ENCODE measurements around the gene ARR3. TPM values are rescaled to one million over a fixed set of nuclear protein-coding genes. Genes with fewer than 3 reads are reported as not detected.

Gene ARR3
- not detected in 2 replicates for total RNA-seq

GRCh38 chrX:70268034-70268433 is at the start of gene ARR3:
Gene ARR3, plus strand, starts transcription at chrX:70268334. Its CDS starts 1,052 bp downstream, at chrX:70269386.

GRCh38 chrX:70234355-70234754 is 33.8 kb upstream of the ARR3 start, which contains the start of gene AWAT1:
Gene AWAT1, plus strand, starts transcription at chrX:70234655. Its CDS starts 41 bp downstream, at chrX:70234696.

DNA sequence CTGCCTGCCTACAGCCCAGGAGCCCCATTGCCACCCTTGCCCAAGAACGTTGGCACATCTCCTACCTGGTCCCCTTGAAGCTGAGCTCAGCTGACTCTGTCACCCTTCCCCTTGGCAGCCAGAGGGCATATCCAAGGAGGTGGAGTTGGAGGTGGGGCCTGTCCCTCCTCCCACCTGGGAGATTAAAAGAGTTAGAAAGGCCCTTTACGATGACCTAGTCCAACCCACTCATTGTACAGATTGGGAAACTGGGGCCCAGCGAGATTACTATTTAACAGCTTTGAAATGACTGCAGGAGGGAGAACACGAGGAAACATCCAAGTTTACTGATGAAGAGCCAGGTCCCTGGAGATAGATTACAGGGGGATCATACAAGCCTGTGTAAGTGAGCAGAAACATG is 8.0 kb upstream of the ARR3 start, which contains the start of gene P2RY4:
Gene P2RY4, minus strand, starts transcription at position 101 of the 400 bp plus-strand sequence. CDS start 580 bp downstream, outside the sequence.

GRCh38 chrX:70281951-70282350 is 13.8 kb downstream of the ARR3 start, which contains the start of gene RAB41:
Gene RAB41, plus strand, starts transcription at chrX:70282172. Its CDS starts 46 bp downstream, at chrX:70282218.

GRCh38 chrX:70289793-70290770 is 21.9 kb downstream of the ARR3 start, which contains the start of the genes KIF4A and PDZD11:
Gene KIF4A, plus strand, starts transcription at chrX:70290104. Its CDS starts 355 bp downstream, at chrX:70290459.
Gene PDZD11, minus strand, starts transcription at chrX:70289927. Its CDS starts 586 bp downstream, at chrX:70289341.

Other genes starting within 250 kb of the ARR3 start
- gene AWAT2, start 218.4 kb upstream of the ARR3 start, total RNA-seq: under 0.01 and 0.09 TPM in 2 replicates
- gene OTUD6A, start 205.9 kb upstream of the ARR3 start, total RNA-seq: not detected in 2 replicates
- 65.5 and 97.0 TPM in 2 replicates for gene IGBP1, start 134.9 kb upstream of the ARR3 start, total RNA-seq
- not detected in 2 replicates for gene DGAT2L6, start 90.9 kb upstream of the ARR3 start, total RNA-seq
- not detected in 2 replicates for gene AWAT1, start 33.7 kb upstream of the ARR3 start, total RNA-seq
- gene P2RY4, start 8.1 kb upstream of the ARR3 start, total RNA-seq: 0.09 TPM in 1 of 2 replicates, not detected in the other
- not detected in 2 replicates for gene RAB41, start 13.8 kb downstream of the ARR3 start, total RNA-seq
- 36.2 TPM in 2 replicates for gene PDZD11, start 21.6 kb downstream of the ARR3 start, total RNA-seq
- gene KIF4A, start 21.8 kb downstream of the ARR3 start, total RNA-seq: 8.4 and 17.8 TPM in 2 replicates
- not detected in 2 replicates for gene GDPD2, start 155.0 kb downstream of the ARR3 start, total RNA-seq
- gene DLG3, start 176.5 kb downstream of the ARR3 start, total RNA-seq: 2.2 and 2.6 TPM in 2 replicates